ENCODE data around the gene POLR1A.

GRCh38 chr2:86038291-86039081 lies 67.2 kb downstream of the POLR1A start:
- no peak for TF ChIP-seq CTCF (IDR thresholded peaks at IDR 0.05)
- TF ChIP-seq EP300 (IDR thresholded peaks at IDR 0.05) = no peak
